ENCODE measurements around the gene KIRREL3.
"Not testable (repeated sequence)": the region's sequence is repeated elsewhere in the genome, so short reads cannot be mapped to it uniquely, and the experiment has no call there.

Gene KIRREL3

DNA sequence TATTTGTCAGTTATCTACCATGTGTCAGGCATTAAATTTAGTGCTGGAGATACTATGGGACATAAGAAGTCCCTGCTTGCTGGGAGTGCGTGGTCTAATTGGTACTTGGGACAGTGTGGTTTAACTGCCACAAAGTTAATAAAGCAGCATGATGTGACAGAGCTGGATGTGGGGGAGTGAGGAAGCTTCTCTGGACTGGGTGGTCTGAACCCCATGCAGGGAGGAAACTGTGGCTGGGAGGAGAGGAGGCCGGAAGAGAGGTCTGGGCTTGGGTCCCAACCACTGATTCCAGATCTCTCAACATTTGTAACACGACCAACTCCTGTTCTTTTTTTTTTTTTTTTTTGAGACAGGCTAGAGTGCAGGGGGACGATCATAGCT lies 607.9 kb downstream of the KIRREL3 start:
- DNase-seq (ENCODE audit: low read depth in 1 of 2, low spot score in 1 of 2), result no peak

DNA sequence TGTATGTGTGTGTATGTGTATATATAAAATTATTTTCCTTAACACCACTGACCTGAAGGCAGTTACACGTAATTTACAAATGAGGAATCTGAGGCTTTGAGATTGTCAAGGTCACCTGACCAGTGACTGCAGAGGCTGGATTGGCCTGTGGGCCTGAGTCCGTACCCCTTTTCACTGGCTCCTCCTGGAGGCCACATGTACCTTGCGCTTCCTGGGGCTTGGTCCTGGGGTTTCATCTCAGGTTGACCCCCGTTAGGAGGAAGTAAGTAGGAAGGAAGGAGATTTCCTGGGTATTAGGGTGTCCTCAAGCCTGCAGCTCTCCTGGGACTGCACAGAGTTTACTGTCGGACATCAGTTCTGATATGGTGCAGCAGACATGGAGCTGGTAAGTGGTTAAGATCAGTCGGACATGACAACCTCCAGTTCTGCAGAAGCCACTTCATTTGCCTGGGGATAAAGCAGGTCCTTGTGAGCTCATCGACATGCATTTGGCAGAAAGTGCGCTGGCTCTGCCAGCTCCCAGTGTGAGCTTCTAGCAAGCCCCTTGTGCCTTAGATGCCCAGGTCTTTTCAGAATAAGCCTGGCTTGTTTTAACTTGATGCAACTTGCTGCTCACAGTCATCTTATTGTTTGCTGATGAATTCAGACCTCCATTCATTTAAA lies 608.5 kb downstream of the KIRREL3 start:
- no peak for DNase-seq (ENCODE audit: low read depth in 1 of 2, low spot score in 1 of 2)

DNA sequence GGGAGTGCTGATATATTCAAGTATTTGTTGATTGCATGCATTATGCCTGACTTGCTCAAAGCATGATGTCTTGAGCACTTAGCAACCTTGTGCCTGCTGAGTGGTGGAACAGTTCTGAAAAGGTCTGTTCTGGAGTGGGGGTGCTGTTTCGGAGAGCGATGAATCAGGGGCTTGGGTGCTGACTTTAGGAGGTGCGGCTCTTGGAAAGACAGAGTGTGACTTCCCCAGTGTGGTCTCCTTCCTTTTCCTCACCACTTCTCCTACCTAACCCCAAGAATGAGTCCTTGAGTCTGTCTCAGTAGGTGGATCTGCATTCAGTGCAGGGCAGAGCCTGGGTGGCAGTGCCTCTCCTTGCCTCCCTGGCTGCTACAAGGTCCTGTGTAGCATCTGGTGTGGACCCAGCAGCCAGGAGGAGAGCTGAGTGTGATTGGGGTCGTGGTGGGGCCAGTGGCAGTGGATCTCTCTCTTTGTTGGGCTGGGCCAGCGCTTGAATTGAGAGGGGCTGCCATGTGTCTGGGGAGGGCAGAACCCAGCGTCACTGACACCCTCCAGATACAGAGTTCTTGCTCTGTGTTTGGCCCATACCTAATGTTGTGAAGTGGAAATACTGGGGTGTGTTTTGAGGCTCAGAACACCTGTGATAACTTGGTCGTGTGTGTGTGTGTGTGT lies 609.1 kb downstream of the KIRREL3 start:
- no peak for DNase-seq (ENCODE audit: low read depth in 1 of 2, low spot score in 1 of 2)

DNA sequence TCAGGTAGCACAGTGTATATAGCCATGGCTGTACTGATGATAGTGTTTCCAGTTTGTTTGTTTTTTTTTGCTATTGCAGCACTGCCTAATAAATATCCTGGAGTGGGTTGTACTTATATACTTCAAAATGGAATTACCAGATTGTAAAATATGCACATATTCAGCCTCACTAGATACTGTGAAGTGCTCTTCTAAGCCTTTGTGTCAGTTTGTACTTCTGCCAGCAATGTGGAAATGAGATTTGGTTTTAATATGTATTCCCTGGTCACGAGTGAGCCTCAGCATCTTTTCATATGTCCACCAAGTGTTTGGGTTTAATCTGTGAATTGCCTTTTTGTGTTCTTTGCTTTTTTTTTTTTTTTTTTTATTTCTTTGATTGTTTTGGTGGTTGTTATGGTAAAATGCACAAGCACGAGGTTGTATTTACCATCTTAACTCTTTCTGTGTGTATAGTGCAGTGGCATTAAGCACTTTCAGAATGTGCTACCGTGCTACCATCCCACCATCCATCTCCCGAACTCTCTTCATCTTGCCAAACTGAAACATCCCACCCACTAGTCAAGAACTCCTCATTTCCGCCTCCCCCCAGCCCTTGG lies 610.2 kb downstream of the KIRREL3 start:
- DNase-seq (ENCODE audit: low read depth in 1 of 2, low spot score in 1 of 2), result no peak

DNA sequence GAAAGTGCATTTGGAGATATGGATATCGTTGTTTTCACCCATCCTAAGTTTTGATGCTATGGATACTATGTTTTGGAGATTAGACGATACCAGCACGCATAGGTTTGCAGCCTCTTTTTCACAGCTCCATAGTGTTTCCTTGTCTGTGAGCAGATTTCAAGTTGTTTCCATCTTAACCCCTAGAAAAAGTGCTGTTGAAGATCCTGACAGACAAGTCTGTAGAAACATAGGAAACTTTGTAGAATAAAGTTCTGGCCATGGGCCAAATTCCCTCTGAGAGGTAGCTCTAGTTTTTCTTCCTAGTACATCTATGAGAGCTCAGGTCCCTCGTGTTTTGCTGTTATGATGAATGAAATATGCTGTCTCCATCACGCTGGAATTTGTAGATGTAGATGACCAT lies 612.7 kb downstream of the KIRREL3 start:
- no peak for DNase-seq (ENCODE audit: low read depth in 1 of 2, low spot score in 1 of 2)

DNA sequence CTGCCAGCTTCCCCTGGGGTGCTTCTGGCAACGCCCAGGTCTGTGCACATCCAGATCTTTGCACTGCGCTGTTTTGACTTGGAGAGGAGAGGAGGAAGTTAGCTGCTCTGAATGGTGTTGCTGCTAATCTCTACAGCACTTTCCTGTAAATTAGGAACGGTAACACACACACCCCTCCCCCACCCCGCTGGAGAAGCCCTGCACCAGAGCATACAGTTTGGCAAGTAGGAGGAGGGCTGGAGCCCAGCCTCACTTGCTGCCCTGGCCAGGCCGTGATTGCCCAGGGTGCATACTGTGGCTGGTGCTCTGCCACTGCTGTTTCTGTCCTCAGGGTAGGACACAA lies 613.9 kb downstream of the KIRREL3 start:
- not testable (repeated sequence) for DNase-seq (ENCODE audit: low read depth in 1 of 2, low spot score in 1 of 2)

DNA sequence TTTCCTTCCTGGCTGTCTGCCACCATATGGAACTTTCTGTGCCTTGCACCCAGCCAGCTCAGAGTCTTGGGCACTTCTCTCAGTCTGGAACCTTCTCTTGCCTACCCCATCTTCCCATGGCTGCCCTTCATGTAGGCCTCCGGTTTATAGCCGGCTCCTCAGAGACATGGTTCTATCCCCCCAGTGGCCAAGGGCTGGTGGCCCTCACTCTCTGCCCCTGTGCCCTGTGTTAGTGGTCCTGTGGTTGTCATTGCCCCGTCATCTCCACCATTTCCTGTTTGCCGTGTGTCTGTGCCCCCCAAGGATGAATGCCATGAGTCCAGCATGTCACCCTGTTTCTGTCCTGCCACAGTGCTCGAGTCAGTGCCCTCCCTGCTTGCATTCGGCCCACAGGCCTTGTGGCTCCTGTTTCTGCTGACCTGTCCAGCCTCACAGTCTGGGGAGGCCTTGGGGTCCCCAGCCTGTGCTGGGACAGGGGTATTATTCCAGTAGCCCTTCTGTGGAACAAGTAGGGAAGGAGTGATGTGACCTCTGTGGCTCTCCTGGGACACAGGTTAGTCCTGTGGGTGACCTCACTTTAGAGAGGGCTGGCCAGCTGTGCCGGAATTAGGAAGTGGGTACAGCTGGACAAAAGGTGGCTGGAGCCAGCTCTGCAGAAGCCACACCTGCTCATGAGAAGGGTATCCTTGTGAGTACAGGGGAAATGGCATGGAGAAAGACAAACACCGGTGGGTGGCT lies 614.4 kb downstream of the KIRREL3 start:
- no peak for DNase-seq (ENCODE audit: low read depth in 1 of 2, low spot score in 1 of 2)

DNA sequence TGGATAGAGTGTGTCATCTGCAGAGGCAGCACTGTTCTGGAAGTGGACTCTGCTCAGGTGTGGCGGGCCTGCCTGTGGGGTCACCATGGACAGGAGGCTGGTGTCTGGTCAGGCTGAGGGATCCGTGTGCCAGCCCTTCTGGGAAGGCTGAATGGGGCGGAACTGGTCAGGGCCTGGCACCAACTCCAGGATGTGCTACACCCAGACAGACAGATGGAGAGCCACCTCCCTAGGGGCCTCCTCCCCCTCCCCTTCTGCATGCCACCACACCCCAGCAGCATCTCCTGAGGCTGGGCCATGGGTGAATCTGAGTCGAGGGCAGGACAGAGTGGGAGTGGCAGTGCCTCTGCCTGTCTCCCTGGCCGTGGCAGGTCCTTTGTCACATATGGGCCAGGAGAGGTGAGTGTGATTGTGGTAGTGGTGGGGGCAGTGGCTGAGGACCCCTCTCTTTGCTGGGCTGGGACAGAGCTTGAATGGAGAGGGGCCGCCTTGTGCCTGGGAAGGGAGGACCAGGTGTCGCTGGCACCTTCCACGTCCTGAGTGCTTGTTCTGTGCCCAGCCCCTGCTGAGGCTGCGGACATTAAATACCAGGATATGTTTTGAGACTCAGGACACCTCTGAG lies 616.0 kb downstream of the KIRREL3 start:
- no peak for DNase-seq (ENCODE audit: low read depth in 1 of 2, low spot score in 1 of 2)

DNA sequence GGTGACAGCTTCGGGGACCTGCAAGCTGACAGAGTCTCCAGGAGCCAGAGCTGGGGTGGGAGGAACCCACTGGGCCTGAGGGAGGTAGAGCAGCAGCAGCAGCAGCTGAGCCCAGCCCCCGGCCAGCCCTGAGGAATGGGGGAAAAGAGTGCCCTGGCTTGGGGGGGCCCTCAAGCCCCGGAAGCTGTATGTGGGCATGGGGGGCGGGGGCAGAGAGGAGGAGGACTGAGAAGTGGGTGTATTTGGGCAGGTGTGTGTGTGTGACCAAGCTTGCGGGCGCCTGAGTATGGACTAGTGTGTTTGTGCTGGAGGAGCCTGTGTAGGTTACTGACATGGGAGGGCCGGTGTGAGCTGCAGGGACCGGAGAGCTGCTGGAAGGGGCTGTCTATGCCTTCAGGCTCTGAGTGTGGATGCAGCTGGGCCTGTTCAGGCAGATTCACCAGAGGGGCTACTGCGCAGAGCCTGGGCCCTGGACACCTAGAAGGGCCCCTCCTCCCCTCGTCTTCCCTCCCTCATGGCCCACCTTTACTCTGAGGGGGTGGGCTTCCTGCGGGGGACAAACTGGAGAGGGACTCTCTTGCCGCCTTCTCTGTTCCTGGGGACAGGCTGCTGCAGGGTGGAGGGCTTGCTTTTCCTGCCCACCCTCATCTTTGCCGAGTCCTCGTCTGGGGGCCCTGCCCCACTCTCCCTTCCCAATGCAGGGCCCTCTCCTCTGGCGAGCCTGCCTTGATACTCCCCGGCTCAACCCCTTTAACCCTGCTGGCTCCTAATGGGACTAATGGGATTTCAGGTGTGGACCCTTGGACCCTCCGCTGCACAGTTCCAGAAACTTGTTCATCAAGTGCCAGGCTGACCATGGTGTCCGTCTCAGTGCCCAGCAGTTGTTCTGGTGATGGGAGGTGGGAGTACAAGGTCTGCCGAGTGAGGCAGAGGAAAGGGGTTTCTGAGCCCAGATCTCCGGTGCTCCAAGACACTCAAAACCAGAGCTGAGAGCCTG lies 616.9 kb downstream of the KIRREL3 start:
- DNase-seq (ENCODE audit: low read depth in 1 of 2, low spot score in 1 of 2), result no peak

DNA sequence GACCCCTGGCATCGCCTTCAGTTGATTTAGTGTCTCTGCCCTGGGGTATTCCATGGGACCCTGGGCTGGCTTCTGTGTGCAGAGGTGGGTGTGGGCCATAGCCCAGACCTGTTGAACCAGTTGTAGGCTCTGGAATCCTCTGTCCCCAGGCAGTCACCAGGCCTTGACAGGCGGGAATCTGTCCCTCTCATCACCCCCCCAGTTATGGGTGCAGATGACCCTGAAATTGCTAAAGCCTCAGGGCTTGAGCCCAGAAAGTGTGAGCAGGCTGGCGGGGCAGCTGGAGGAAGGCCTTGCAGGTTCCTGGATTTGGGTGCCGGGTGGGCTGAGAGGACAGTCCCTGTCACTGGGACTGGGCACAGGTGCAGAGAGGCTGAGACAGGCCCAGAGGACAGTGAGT lies 617.9 kb downstream of the KIRREL3 start:
- not testable (repeated sequence) for DNase-seq (ENCODE audit: low read depth in 1 of 2, low spot score in 1 of 2)

DNA sequence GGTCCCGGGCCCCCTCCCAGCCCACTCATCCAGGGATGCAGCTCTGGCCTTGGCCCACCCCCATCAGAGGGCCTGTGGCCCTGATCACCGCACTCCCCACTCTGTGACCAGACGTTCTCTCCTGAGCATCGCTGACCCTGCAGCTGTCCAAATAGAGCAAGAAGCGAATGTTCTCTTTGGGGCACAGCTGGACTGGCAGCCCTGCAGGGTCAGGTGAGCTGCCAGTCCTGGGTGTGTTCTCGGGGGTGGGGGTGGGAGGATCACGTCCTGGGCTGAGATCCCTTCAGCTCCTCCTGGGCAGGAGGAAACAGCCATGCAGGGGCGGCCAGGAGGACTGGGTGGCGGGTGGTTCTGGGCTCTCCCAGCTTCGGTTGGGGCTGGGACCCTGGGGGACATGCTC lies 618.6 kb downstream of the KIRREL3 start:
- not testable (repeated sequence) for DNase-seq (ENCODE audit: low read depth in 1 of 2, low spot score in 1 of 2)

DNA sequence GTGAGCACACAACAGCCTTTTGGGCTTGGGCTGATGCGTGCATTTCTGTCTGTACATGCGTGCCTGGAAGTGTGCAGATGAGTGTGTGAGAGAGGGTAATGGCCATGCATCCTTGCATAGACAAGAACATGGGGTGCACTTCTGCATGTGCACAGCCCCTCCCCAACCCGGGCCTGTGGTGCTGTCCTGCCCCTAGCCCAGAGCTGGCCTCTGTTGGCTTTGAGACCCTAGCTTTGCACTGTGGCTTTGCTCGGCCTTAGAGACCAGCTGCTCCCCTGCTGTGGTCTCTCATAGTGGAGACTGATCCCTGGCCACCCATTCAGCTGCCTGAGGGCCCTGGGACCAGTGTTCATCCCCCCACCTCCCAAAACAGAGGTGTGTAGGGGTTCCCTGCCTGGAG lies 619.7 kb downstream of the KIRREL3 start:
- DNase-seq (ENCODE audit: low read depth in 1 of 2, low spot score in 1 of 2), result no peak

DNA sequence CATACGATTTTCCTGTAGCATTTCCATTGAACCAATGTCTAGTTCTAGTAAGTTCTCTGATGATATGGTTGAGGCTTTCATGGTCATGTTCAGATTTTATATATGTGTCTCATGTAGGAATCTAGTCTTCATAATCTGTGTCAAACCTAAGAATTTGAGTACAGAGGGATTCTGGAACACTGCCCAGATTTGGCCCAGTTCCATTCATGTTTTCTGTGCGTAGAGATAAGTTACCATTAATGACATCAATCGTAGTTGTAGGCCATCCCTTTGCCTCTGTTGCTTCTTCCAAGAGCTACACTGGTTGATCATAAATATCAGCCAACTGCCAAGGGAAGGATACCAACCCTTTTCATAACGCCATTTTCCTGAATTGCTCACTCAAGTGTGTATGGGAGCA lies 621.8 kb downstream of the KIRREL3 start:
- no peak for DNase-seq (ENCODE audit: low read depth in 1 of 2, low spot score in 1 of 2)

DNA sequence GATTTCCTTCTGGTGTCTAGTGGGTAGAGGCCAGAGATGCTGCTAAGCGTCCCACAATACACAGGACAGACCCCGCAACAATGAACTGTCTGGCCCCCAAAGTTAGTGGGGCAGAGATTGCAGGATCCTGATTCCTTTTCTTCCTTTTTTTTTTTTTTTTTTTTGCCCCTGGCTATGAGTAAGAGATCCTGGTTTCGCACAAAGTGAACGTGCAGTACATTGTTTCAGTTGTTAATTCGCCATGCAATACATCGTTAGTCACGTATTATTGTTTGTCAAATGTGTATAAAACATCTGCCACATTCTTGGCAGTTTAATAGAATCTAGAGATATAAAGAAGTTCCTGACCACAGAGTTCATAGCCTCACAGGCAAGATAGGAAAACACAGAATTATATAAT lies 624.8 kb downstream of the KIRREL3 start:
- DNase-seq (ENCODE audit: low read depth in 1 of 2, low spot score in 1 of 2), result no peak

DNA sequence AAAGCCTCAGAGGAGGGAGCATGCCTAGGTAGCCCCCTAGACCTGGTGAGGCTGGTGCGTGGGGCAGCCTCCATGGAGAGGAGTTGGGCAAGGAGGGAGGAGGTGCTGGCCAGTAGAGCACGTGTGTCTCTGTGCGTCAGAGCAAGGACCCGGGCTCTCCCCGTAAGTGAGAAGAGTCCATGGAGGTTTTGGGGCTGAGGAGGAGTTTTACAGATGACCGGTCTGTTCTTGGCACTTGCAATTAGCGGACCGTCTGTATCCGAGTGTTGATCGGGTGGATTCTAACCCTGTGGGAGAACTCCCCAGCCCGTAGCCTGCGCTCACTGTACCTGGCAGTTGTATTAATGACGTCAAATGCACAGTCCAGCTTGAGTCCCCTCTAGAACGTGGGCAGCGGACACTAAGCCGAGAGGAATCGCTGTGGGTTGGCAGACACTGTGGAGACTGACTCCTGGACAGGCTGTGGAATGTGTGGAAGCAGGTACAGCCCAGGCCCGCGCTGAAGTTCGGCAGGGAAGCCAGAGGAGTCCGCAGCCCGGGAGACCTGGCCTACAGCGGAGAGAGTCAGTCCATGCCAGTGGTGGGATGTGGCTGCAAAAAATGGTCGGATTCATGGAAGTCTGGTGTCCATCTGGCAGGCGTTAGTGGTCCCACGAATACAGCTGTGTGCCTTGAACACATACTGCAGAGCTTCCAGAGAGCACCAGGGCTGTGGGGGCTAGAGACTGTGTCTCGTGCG lies 625.8 kb downstream of the KIRREL3 start:
- not testable (repeated sequence) for DNase-seq (ENCODE audit: low read depth in 1 of 2, low spot score in 1 of 2)

DNA sequence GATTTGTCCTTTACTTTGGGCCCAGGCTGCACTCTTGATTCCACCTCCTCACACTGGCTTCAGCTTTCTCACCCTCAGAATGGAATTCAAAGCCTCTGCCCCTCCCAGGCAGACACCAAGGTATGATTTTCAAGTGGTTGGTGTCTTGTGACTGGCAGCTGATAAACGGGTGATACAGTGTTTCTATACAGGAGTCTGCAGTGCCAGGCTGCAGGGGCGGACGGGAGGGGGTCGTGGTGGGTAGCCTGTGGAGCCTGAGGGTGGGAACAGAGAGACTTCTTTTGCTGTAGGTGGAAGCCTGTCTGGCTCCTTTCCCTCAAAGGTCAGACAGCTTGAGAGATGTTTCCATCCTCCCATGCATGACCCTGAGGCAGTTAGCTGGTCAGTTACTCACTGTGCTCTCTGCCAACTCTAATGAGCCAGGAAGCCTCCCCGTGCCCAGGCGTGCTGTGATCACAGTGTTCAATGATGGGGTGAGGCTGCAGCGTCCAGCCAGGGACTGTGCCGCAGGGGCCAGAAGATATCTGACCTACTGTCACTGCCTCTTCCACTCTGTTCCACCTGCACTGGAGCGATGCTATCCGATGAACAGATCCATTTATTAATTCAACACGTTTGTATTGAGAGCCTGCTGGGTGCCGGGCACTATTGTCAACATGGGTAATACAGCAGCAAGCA lies 627.0 kb downstream of the KIRREL3 start:
- not testable (repeated sequence) for DNase-seq (ENCODE audit: low read depth in 1 of 2, low spot score in 1 of 2)
